ENCODE data around the gene IGLL5.

Gene IGLL5

GRCh38 chr22:22887621-22888503 is at the start of gene IGLL5:
Gene IGLL5, plus strand, starts transcription at chr22:22887816. Its CDS starts 238 bp downstream, at chr22:22888054.
- DNase-seq = no peak
- Histone ChIP-seq H3K27me3 (replicated peaks) (peaks cover 35% of the 10 kb centered on the region), H3K4me3 (ENCODE audit: low read depth, low read length) (no peak within 1 kb of the TSS), H3K27ac (no peak within 1 kb of the TSS), H3K36me3 (replicated peaks) (no peaks in the 10 kb centered on the region)
- in situ Hi-C loops (cut with HindIII; ENCODE audit: low pct_ligation_motif_present, low sequenced_read_pairs) = no loop called here
- TF ChIP-seq CTCF (IDR thresholded peaks at IDR 0.05; ENCODE audit: low read depth, low read length, missing control alignments) = no peak

- Histone ChIP-seq H3K36me3 (replicated peaks) (no peaks in the 10 kb centered on the region), H3K27me3 (replicated peaks) (peaks cover 26% of the 10 kb centered on the region), H3K27ac (no peak overlapping the region), H3K4me3 (ENCODE audit: low read depth, low read length) (no peak overlapping the region)
- no peak for DNase-seq
- in situ Hi-C loops (cut with HindIII; ENCODE audit: low pct_ligation_motif_present, low sequenced_read_pairs) = no loop called here
- no peak for TF ChIP-seq CTCF (IDR thresholded peaks at IDR 0.05; ENCODE audit: low read depth, low read length, missing control alignments)
Observed at GRCh38 chr22:22838148-22838786, 49.3 kb upstream of the IGLL5 start.

GRCh38 chr22:22839570-22840314 is 47.9 kb upstream of the IGLL5 start:
- H3K4me3 ChIP-seq (ENCODE audit: low read depth, low read length) = no peak overlapping the region
- peaks cover 27% of the 10 kb centered on the region for H3K27me3 ChIP-seq (replicated peaks)
- in situ Hi-C loops (cut with HindIII; ENCODE audit: low pct_ligation_motif_present, low sequenced_read_pairs) = no loop called here
- no peak for TF ChIP-seq CTCF (IDR thresholded peaks at IDR 0.05; ENCODE audit: low read depth, low read length, missing control alignments)
- no peak overlapping the region for H3K27ac ChIP-seq
- no peaks in the 10 kb centered on the region for H3K36me3 ChIP-seq (replicated peaks)
- no peak for DNase-seq

GRCh38 chr22:22840780-22841179 is 46.8 kb upstream of the IGLL5 start:
- in situ Hi-C loops (cut with HindIII; ENCODE audit: low pct_ligation_motif_present, low sequenced_read_pairs) = no loop called here
- Histone ChIP-seq H3K36me3 (replicated peaks) (no peaks in the 10 kb centered on the region), H3K4me3 (ENCODE audit: low read depth, low read length) (no peak overlapping the region), H3K27me3 (replicated peaks) (peaks cover 23% of the 10 kb centered on the region), H3K27ac (no peak overlapping the region)
- no peak for TF ChIP-seq CTCF (IDR thresholded peaks at IDR 0.05; ENCODE audit: low read depth, low read length, missing control alignments)
- DNase-seq = no peak

GRCh38 chr22:22841598-22841997 is 46.0 kb upstream of the IGLL5 start:
- in situ Hi-C loops (cut with HindIII; ENCODE audit: low pct_ligation_motif_present, low sequenced_read_pairs) = no loop called here
- DNase-seq = no peak
- no peaks in the 10 kb centered on the region for H3K36me3 ChIP-seq (replicated peaks)
- peaks cover 23% of the 10 kb centered on the region for H3K27me3 ChIP-seq (replicated peaks)
- no peak for TF ChIP-seq CTCF (IDR thresholded peaks at IDR 0.05; ENCODE audit: low read depth, low read length, missing control alignments)
- H3K27ac ChIP-seq = no peak overlapping the region
- H3K4me3 ChIP-seq (ENCODE audit: low read depth, low read length) = no peak overlapping the region

All from brain microvascular endothelial cell (primary cell).